ENCODE data around the gene EIF4H. TPM values are rescaled to one million over a fixed set of nuclear protein-coding genes. Genes with fewer than 3 reads are reported as not detected.

Gene EIF4H
- polyA plus RNA-seq, 2 of the 4 experiments (the other 2 are of a cell fraction), result 361 to 364 TPM

DNA sequence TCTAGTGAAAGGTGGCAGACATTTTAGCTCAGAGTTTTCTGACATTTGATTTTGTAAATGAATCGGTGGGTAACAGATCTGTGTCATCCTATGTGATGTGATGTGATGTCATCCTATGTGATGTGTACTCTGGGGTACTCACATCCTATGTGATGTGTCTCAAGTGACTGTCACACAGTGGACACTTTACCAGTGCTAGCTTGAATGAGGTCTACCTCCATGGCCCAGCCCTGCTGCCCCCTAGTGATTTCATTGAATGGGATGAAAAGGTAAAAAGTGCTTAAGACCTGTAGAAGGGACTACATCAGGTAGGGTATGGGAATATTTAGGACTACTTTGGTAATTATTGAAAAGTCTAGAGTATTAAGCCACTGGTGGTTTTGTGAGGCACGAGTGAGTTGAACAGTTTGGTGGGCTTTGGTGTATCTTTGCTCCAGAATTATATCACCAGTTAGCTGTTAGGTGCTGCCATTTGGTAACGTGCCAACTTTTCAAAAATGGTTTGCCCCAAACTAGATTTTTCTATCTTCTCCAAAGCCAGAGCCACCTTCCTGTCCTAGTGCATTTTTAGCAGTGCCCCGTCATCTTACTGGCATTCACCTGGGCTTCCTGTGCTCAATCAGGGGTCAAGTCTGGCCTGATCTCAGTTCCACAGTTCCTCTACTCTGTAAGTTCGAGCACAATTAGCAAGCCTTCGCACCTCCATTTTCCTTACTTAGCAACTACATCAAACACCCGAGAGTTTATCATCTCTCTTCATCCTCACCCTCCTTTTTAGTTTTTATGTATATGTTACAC, 9.7 kb downstream of the EIF4H start:
- FAIRE-seq (no peak), ATAC-seq (peak; percentile 73 to 77; a peak in 5 of 6 replicates), DNase-seq (ENCODE audit: low read depth in 1 of 2, low spot score in 1 of 2) (peak; percentile 41 to 55)
- no peak overlapping the region for H3K4me3 ChIP-seq
- POLR2A ChIA-PET, result interaction anchor here (0.6 to 1.4 kb wide), 3 partner anchors 9 to 14 kb away, joined by 3 to 5 read pairs (median 5); partner anchors contain the start of gene EIF4H
- WGBS (ENCODE audit: missing lambda C conversion rate), result 73% methylated on average over 7 of the region's 7 CpGs
- no peak overlapping the region for H3K27ac ChIP-seq
- no peak overlapping the region for H3K4me2 ChIP-seq
- H3K9me3 ChIP-seq, result no peaks in the 10 kb centered on the region
- peaks cover 33% of the 10 kb centered on the region for H3K4me1 ChIP-seq
- CTCF ChIA-PET, result interaction anchor here (0.5 to 2.8 kb wide), 9 partner anchors 9 to 217 kb away, joined by 3 to 19 read pairs (median 7); no protein-coding TSS in a partner anchor
- TF ChIP-seq POLR2AphosphoS2 (conservative IDR thresholded peaks at IDR 0.05; ENCODE audit: low read length), result no peak
- no peak for TF ChIP-seq TFCP2L1 (CRISPR knock-in tag; IDR thresholded peaks at IDR 0.05)
- TF ChIP-seq ZSCAN20 (CRISPR knock-in tag; IDR thresholded peaks at IDR 0.05), result no peak
- TF ChIP-seq JUNB (IDR thresholded peaks at IDR 0.05), result no peak
- no peak for TF ChIP-seq KDM1A (IDR thresholded peaks at IDR 0.05; ENCODE audit: low read depth)
- TF ChIP-seq CBX2 (IDR thresholded peaks at IDR 0.05; ENCODE audit: borderline replicate concordance, low read depth), result no peak
- TF ChIP-seq CHD2 (IDR thresholded peaks at IDR 0.05; ENCODE audit: low read length, partially characterized antibody), result no peak
- TF ChIP-seq RNF2 (IDR thresholded peaks at IDR 0.05; ENCODE audit: borderline replicate concordance, low read depth), result no peak
- no peak for TF ChIP-seq HDAC2 (IDR thresholded peaks at IDR 0.05)
- TF ChIP-seq, protein P1, sequence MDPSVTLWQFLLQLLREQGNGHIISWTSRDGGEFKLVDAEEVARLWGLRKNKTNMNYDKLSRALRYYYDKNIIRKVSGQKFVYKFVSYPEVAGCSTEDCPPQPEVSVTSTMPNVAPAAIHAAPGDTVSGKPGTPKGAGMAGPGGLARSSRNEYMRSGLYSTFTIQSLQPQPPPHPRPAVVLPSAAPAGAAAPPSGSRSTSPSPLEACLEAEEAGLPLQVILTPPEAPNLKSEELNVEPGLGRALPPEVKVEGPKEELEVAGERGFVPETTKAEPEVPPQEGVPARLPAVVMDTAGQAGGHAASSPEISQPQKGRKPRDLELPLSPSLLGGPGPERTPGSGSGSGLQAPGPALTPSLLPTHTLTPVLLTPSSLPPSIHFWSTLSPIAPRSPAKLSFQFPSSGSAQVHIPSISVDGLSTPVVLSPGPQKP (IDR thresholded peaks at IDR 0.05; ENCODE audit: low read depth, low read length), result no peak
- no peak for TF ChIP-seq ZNF302 (CRISPR knock-in tag; IDR thresholded peaks at IDR 0.05)
- TF ChIP-seq CBX8 (IDR thresholded peaks at IDR 0.05), result no peak
- TF ChIP-seq, protein P2, sequence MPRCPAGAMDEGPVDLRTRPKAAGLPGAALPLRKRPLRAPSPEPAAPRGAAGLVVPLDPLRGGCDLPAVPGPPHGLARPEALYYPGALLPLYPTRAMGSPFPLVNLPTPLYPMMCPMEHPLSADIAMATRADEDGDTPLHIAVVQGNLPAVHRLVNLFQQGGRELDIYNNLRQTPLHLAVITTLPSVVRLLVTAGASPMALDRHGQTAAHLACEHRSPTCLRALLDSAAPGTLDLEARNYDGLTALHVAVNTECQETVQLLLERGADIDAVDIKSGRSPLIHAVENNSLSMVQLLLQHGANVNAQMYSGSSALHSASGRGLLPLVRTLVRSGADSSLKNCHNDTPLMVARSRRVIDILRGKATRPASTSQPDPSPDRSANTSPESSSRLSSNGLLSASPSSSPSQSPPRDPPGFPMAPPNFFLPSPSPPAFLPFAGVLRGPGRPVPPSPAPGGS (IDR thresholded peaks at IDR 0.05), result no peak
- TF ChIP-seq, protein P3, sequence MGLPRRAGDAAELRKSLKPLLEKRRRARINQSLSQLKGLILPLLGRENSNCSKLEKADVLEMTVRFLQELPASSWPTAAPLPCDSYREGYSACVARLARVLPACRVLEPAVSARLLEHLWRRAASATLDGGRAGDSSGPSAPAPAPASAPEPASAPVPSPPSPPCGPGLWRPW (IDR thresholded peaks at IDR 0.05), result no peak
- no peak for TF ChIP-seq MAZ (IDR thresholded peaks at IDR 0.05; ENCODE audit: borderline replicate concordance, low read depth, low read length)
- TF ChIP-seq NFE2L2 (conservative IDR thresholded peaks at IDR 0.05; ENCODE audit: low read length), result no peak
- TF ChIP-seq EHMT2 (IDR thresholded peaks at IDR 0.05; ENCODE audit: low read depth), result no peak
- TF ChIP-seq RAD21 (conservative IDR thresholded peaks at IDR 0.05 in 1 of 2, IDR thresholded peaks at IDR 0.05 in 1 of 2), result peak; percentile 15 to 41; a peak in 2 of 5 replicates
- peak; percentile 35; the same call in 1 of the 3 replicates for TF ChIP-seq SMC3 (IDR thresholded peaks at IDR 0.05)
- TF ChIP-seq, protein P4, sequence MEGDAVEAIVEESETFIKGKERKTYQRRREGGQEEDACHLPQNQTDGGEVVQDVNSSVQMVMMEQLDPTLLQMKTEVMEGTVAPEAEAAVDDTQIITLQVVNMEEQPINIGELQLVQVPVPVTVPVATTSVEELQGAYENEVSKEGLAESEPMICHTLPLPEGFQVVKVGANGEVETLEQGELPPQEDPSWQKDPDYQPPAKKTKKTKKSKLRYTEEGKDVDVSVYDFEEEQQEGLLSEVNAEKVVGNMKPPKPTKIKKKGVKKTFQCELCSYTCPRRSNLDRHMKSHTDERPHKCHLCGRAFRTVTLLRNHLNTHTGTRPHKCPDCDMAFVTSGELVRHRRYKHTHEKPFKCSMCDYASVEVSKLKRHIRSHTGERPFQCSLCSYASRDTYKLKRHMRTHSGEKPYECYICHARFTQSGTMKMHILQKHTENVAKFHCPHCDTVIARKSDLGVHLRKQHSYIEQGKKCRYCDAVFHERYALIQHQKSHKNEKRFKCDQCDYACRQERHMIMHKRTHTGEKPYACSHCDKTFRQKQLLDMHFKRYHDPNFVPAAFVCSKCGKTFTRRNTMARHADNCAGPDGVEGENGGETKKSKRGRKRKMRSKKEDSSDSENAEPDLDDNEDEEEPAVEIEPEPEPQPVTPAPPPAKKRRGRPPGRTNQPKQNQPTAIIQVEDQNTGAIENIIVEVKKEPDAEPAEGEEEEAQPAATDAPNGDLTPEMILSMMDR (IDR thresholded peaks at IDR 0.05), result peak; percentile 52
- TF ChIP-seq ZFP36 (IDR thresholded peaks at IDR 0.05; ENCODE audit: borderline replicate concordance, partially characterized antibody), result no peak
- TF ChIP-seq HEYL (CRISPR knock-in tag; IDR thresholded peaks at IDR 0.05), result no peak

DNA sequence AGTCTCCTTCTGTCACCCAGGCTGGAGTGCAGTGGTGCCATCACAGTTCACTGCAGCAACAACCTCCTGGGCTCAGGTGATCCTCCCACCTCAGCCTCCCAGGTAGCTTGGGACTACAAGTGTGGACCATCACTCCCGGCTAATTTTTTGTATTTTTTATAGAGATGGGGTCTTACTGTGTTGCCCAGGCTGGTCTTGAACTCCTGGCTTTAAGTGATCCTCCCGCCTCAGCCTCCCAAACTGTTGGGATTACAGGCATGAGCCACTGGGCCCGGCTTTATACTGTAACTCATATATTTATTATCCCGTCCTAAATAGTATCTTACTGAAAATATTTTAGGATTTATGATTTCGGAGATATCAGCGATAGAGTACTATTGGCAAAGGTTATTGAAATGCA, 10.9 kb downstream of the EIF4H start:
- no peak for TF ChIP-seq CHD2 (IDR thresholded peaks at IDR 0.05; ENCODE audit: low read length, partially characterized antibody)
- TF ChIP-seq, protein P5, sequence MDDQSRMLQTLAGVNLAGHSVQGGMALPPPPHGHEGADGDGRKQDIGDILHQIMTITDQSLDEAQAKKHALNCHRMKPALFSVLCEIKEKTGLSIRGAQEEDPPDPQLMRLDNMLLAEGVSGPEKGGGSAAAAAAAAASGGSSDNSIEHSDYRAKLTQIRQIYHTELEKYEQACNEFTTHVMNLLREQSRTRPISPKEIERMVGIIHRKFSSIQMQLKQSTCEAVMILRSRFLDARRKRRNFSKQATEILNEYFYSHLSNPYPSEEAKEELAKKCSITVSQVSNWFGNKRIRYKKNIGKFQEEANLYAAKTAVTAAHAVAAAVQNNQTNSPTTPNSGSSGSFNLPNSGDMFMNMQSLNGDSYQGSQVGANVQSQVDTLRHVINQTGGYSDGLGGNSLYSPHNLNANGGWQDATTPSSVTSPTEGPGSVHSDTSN (IDR thresholded peaks at IDR 0.05), result no peak

More for the DNA sequence above, 10.9 kb downstream of the EIF4H start:
- ATAC-seq (no peak), FAIRE-seq (no peak), DNase-seq (ENCODE audit: low read depth in 1 of 2, low spot score in 1 of 2) (no peak)
- WGBS (ENCODE audit: missing lambda C conversion rate), result 84% methylated on average over 6 of the region's 6 CpGs
- Histone ChIP-seq H3K4me2 (no peak overlapping the region), H3K9me3 (no peaks in the 10 kb centered on the region), H3K4me1 (peaks cover 33% of the 10 kb centered on the region), H3K4me3 (no peak overlapping the region), H3K27ac (no peak overlapping the region)
- ChIA-PET CTCF (interaction anchor here (1.6 to 2.0 kb wide), 2 partner anchors 22 to 216 kb away, joined by 7 to 9 read pairs; no protein-coding TSS in a partner anchor), POLR2A (no interaction called here)
